HepG2 (cell line): ENCODE data around the gene NRGN. TPM values are rescaled to one million over a fixed set of nuclear protein-coding genes. Genes with fewer than 3 reads are reported as not detected.
A peak's percentile ranks its signal among the peaks of the same experiment; 100 is the strongest.

Source experiments
- ELF3 ChIP-seq: IDR thresholded peaks from 2 replicates; pipeline ENCODE4 v1.6.1; 2016; ENCODE audit warnings: missing genetic modification reagents, missing compliant biosample characterization
- IKZF1 ChIP-seq: fragments of 450-650 bp; IDR thresholded peaks from 2 replicates; pipeline ENCODE4 v1.7.1; 2016
- KLF11 ChIP-seq: IDR thresholded peaks from 2 replicates; pipeline ENCODE4 v1.6.1; 2016; ENCODE audit warnings: missing compliant biosample characterization
- NFRKB ChIP-seq: fragments of 450-650 bp; IDR thresholded peaks from 2 replicates; pipeline ENCODE4 v1.6.1; 2017
- PHF21A ChIP-seq: sonication (generic); formaldehyde crosslinking; IDR thresholded peaks from 2 replicates; pipeline ENCODE4 v1.5.0; 2020; ENCODE audit warnings: mild to moderate bottlenecking, missing genetic modification reagents
- SMARCE1 ChIP-seq: fragments of 450-650 bp; IDR thresholded peaks from 2 replicates; pipeline ENCODE4 v1.6.1; 2017; ENCODE audit warnings: borderline replicate concordance
- ZBTB7B ChIP-seq: sonication (generic); formaldehyde crosslinking; IDR thresholded peaks from 2 replicates; pipeline ENCODE4 v1.4.0; 2020; ENCODE audit warnings: missing genetic modification reagents
- ZFP82 ChIP-seq: sonication (generic); formaldehyde crosslinking; IDR thresholded peaks from 2 replicates; pipeline ENCODE4 v1.5.1; 2020; ENCODE audit warnings: mild to moderate bottlenecking, missing genetic modification reagents, borderline replicate concordance
- ZNF207 ChIP-seq: fragments of 450-650 bp; IDR thresholded peaks from 2 replicates; pipeline ENCODE4 v1.6.1; 2016; ENCODE audit warnings: antibody characterized with exemption, borderline replicate concordance
- ZNF253 ChIP-seq: sonication (generic); formaldehyde crosslinking; IDR thresholded peaks from 2 replicates; pipeline ENCODE4 v1.8.0; 2022; ENCODE audit warnings: mild to moderate bottlenecking, missing genetic modification reagents, borderline replicate concordance
- ZNF556 ChIP-seq: sonication (generic); formaldehyde crosslinking; IDR thresholded peaks from 2 replicates; pipeline ENCODE4 v1.4.0; 2020; ENCODE audit warnings: mild to moderate bottlenecking, missing genetic modification reagents, borderline replicate concordance
- ZNF558 ChIP-seq: sonication (generic); formaldehyde crosslinking; IDR thresholded peaks from 2 replicates; pipeline ENCODE4 v1.9.0; 2022; ENCODE audit warnings: mild to moderate bottlenecking, missing genetic modification reagents, borderline replicate concordance
- polyA plus RNA-seq, 8 experiments: library from polyadenylated mRNA; depleted of rRNA in 3 of 8; stranded (reverse) in 7 of 8; unstranded in 1 of 8; fragments of >200 nt; fragmentation: Illumina TruSeq in 4 of 8; extraction: Trizol in 4 of 8; gene quantifications; 2 replicates each; pipeline versions ENCODE4 v1.2.1 to v1.2.3, GENCODE V29; 2011 to 2016; ENCODE audit warnings: low read depth in 4 of 8, missing spikeins in 1 of 8, mixed read lengths in 1 of 8; ENCODE audit not compliant: insufficient read depth in 1 of 8
- total RNA-seq, 5 experiments: library from RNA; depleted of rRNA; stranded (reverse); fragments of >200 nt; fragmentation: Illumina TruSeq; extraction: Trizol; gene quantifications; 2 replicates each; pipeline ENCODE4 v1.2.3, GENCODE V29; 2016; ENCODE audit warnings: low read depth in 1 of 5
- TF ChIP-seq, protein P1 (sequence below): sonication (generic); formaldehyde crosslinking; IDR thresholded peaks from 2 replicates; pipeline ENCODE4 v1.9.0; 2022; ENCODE audit warnings: missing genetic modification reagents, mild to moderate bottlenecking, borderline replicate concordance
- TF ChIP-seq, protein P2 (sequence below): sonication (generic); formaldehyde crosslinking; IDR thresholded peaks from 2 replicates; pipeline ENCODE4 v1.5.1; 2020; ENCODE audit warnings: mild to moderate bottlenecking, missing genetic modification reagents, moderate library complexity
- TF ChIP-seq, protein P3 (sequence below): sonication (generic); formaldehyde crosslinking; IDR thresholded peaks from 2 replicates; pipeline ENCODE4 v1.4.0; 2020; ENCODE audit warnings: missing genetic modification reagents
- TF ChIP-seq, protein P4 (sequence below): sonication (generic); formaldehyde crosslinking; IDR thresholded peaks from 2 replicates; pipeline ENCODE4 v1.4.0; 2020; ENCODE audit warnings: mild to moderate bottlenecking, missing genetic modification reagents
- TF ChIP-seq, protein P5 (sequence below): IDR thresholded peaks from 2 replicates; pipeline ENCODE4 v1.6.1; 2016; ENCODE audit warnings: mild to moderate bottlenecking, missing biosample characterization, missing genetic modification reagents

Gene NRGN
- total and polyA plus RNA-seq, 2 of the 13 experiments (the other 11 are each of a cell fraction or from before 2014, with no cell fraction given), result 0.22 TPM; not detected in 1

DNA sequence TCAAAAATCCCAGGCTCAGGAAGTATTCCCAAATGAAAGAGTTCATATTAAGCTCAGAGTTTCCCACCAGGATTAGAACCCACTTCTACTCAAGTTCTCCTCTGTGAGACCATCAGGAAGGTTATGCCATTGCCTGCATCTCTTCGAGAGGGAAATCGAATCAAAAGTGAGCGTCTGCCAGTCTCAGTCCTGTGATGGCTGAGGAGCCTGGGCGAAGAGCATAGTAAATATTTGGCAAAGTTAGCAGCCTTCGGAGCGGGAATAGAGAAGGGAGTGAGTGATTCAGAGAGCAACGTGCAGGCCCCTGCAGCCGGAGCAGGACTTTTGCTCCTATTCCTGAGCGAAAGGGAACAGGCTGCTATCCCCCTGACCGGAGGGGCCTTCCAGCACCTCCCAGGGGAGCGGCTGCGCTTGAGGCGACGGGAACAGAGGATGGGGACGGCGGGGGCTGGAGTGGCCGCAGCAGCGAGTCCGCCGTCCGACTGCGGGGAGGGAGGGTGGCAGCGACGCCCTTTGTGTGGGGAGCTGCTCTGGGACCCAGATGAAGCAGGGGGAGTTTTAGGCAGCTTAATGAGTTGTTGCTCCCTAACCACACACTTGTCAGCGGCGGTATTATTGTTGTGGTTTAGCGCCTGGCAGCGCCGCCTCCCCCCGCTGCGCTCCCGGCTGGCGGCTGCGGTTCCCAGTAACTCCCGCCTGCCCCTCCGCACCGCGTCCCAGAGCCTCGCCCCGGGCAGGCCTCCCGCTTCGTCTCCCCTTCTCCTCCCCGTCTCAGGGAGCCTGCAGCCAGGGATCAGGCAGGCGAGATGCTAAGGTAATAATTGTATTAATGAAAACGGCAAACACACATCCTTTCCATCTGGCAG is 21.7 kb upstream of the NRGN start (continued):
- TF ChIP-seq, protein P1, sequence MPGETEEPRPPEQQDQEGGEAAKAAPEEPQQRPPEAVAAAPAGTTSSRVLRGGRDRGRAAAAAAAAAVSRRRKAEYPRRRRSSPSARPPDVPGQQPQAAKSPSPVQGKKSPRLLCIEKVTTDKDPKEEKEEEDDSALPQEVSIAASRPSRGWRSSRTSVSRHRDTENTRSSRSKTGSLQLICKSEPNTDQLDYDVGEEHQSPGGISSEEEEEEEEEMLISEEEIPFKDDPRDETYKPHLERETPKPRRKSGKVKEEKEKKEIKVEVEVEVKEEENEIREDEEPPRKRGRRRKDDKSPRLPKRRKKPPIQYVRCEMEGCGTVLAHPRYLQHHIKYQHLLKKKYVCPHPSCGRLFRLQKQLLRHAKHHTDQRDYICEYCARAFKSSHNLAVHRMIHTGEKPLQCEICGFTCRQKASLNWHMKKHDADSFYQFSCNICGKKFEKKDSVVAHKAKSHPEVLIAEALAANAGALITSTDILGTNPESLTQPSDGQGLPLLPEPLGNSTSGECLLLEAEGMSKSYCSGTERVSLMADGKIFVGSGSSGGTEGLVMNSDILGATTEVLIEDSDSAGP (CRISPR knock-in tag), result 0 out of 2 replicates have a peak, but pooled peaks have one; percentile 16
- TF ChIP-seq, protein P2, sequence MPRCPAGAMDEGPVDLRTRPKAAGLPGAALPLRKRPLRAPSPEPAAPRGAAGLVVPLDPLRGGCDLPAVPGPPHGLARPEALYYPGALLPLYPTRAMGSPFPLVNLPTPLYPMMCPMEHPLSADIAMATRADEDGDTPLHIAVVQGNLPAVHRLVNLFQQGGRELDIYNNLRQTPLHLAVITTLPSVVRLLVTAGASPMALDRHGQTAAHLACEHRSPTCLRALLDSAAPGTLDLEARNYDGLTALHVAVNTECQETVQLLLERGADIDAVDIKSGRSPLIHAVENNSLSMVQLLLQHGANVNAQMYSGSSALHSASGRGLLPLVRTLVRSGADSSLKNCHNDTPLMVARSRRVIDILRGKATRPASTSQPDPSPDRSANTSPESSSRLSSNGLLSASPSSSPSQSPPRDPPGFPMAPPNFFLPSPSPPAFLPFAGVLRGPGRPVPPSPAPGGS (CRISPR knock-in tag), result no peak
- TF ChIP-seq SMARCE1 (no peak), ZBTB7B (CRISPR knock-in tag) (0 out of 2 replicates have a peak, but pooled peaks have one; percentile 38), IKZF1 (no peak), ZNF558 (CRISPR knock-in tag) (no peak), ZNF207 (no peak), PHF21A (CRISPR knock-in tag) (peak; percentile 24; the same call in 1 of the 2 replicates), NFRKB (no peak), KLF11 (CRISPR knock-in tag) (no peak), ZFP82 (no peak), ELF3 (CRISPR knock-in tag) (no peak), ZNF253 (CRISPR knock-in tag) (no peak), ZNF556 (CRISPR knock-in tag) (no peak)
- TF ChIP-seq, protein P3, sequence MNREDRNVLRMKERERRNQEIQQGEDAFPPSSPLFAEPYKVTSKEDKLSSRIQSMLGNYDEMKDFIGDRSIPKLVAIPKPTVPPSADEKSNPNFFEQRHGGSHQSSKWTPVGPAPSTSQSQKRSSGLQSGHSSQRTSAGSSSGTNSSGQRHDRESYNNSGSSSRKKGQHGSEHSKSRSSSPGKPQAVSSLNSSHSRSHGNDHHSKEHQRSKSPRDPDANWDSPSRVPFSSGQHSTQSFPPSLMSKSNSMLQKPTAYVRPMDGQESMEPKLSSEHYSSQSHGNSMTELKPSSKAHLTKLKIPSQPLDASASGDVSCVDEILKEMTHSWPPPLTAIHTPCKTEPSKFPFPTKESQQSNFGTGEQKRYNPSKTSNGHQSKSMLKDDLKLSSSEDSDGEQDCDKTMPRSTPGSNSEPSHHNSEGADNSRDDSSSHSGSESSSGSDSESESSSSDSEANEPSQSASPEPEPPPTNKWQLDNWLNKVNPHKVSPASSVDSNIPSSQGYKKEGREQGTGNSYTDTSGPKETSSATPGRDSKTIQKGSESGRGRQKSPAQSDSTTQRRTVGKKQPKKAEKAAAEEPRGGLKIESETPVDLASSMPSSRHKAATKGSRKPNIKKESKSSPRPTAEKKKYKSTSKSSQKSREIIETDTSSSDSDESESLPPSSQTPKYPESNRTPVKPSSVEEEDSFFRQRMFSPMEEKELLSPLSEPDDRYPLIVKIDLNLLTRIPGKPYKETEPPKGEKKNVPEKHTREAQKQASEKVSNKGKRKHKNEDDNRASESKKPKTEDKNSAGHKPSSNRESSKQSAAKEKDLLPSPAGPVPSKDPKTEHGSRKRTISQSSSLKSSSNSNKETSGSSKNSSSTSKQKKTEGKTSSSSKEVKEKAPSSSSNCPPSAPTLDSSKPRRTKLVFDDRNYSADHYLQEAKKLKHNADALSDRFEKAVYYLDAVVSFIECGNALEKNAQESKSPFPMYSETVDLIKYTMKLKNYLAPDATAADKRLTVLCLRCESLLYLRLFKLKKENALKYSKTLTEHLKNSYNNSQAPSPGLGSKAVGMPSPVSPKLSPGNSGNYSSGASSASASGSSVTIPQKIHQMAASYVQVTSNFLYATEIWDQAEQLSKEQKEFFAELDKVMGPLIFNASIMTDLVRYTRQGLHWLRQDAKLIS (CRISPR knock-in tag), result no peak
- TF ChIP-seq, protein P4, sequence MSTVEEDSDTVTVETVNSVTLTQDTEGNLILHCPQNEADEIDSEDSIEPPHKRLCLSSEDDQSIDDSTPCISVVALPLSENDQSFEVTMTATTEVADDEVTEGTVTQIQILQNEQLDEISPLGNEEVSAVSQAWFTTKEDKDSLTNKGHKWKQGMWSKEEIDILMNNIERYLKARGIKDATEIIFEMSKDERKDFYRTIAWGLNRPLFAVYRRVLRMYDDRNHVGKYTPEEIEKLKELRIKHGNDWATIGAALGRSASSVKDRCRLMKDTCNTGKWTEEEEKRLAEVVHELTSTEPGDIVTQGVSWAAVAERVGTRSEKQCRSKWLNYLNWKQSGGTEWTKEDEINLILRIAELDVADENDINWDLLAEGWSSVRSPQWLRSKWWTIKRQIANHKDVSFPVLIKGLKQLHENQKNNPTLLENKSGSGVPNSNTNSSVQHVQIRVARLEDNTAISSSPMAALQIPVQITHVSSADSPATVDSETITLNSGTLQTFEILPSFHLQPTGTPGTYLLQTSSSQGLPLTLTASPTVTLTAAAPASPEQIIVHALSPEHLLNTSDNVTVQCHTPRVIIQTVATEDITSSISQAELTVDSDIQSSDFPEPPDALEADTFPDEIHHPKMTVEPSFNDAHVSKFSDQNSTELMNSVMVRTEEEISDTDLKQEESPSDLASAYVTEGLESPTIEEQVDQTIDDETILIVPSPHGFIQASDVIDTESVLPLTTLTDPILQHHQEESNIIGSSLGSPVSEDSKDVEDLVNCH, result no peak
- TF ChIP-seq, protein P5, sequence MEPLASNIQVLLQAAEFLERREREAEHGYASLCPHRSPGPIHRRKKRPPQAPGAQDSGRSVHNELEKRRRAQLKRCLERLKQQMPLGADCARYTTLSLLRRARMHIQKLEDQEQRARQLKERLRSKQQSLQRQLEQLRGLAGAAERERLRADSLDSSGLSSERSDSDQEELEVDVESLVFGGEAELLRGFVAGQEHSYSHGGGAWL (CRISPR knock-in tag), result no peak
- TF ChIP-seq, all 625 proteins: peak for 13
